ENCODE measurements around the gene MS4A7.

DNA sequence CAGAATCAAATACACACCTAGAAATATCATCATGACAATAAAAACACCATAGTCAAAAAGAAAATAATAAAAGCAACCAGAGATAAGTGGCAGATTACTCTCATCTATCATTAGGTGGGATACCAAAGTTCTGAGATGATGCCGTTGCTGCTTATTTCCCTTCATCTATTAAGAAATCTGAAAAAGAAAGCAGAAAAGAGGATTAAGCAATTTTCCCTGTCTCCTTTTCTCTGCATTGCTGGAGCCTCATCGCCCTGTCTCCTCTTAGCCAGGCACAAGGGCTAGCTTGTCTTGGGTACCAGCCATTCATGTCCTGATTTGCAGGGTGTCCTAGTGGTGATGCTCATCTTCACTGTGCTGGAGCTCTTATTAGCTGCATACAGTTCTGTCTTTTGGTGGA, 14.0 kb downstream of the MS4A7 start:
- TF ChIP-seq CTCF (IDR thresholded peaks at IDR 0.05; ENCODE audit: insufficient read depth, low read depth, low read length) (no peak), EZH2 (IDR thresholded peaks at IDR 0.05; ENCODE audit: insufficient read depth, low read length) (no peak)
